ENCODE results near the gene PCDHB8. TPM values are rescaled to one million over a fixed set of nuclear protein-coding genes. Genes with fewer than 3 reads are reported as not detected.
"Not testable (repeated sequence)": the region's sequence is repeated elsewhere in the genome, so short reads cannot be mapped to it uniquely, and the experiment has no call there.

PCDHB8 gene
- total RNA-seq, result not detected

DNA sequence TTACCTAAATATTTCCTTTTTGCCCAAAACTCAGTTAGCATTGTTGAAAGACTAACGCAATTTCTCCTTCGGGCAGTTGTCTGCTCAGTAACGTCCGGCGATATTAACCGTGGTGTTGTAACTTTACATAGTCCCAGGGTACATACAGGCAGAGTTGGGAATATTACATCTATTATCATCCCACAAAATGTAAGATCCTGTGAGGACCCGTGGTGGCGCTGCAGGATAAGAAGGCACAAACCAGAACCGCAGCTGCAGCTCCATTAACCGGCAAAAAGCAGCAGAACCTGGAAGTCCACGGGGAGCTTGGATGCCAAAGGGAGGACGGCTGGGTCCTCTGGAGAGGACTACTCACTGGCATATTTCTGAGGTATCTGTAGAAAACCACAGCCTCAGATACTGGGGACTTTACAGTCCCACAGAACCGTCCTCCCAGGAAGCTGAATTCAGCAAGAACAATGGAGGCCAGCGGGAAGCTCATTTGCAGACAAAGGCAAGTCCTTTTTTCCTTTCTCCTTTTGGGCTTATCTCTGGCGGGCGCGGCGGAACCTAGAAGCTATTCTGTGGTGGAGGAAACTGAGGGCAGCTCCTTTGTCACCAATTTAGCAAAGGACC, at the start of gene PCDHB8:
Gene PCDHB8, plus strand, starts transcription at position 214 of the 615 bp plus-strand sequence. Its CDS starts 245 bp downstream, at position 459.
- Mint-ChIP-seq H3K9me3 (peaks cover 17 to 21% of the 10 kb centered on the region in 2 donors), H3K36me3 (peaks cover 19 to 25% of the 10 kb centered on the region in 2 donors)
- not testable (repeated sequence) for H3K27ac Mint-ChIP-seq; ATAC-seq; DNase-seq (ENCODE audit: low spot score in 2 of 2)

GRCh38 chr5:141135030-141135717, 42.4 kb upstream of the PCDHB8 start, which contains the start of gene PCDHB5:
TSS of gene PCDHB5 (plus strand) at chr5:141135206. CDS start at chr5:141135435, 229 bp downstream.
- Mint-ChIP-seq H3K36me3 (peaks cover 28 to 32% of the 10 kb centered on the region in 2 donors), H3K27ac (no peak within 1 kb of the TSS), H3K9me3 (peaks cover 13 to 31% of the 10 kb centered on the region in 2 donors)
- ATAC-seq, result no peak
- no peak for DNase-seq (ENCODE audit: low spot score in 2 of 2)

DNA sequence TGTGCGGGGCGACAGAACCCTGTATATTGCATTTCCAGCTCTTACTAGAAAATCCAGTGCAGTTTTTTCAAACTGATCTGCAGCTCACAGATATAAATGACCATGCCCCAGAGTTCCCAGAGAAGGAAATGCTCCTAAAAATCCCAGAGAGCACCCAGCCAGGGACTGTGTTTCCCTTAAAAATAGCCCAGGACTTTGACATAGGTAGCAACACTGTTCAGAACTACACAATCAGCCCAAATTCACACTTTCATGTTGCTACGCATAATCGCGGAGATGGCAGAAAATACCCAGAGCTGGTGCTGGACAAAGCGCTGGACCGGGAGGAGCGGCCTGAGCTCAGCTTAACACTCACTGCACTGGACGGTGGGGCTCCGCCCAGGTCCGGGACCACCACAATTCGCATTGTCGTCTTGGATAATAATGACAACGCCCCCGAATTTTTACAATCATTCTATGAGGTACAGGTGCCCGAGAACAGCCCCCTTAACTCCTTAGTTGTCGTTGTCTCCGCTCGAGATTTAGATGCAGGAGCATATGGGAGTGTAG, 41.8 kb upstream of the PCDHB8 start:
- Mint-ChIP-seq H3K27ac (no peak overlapping the region), H3K9me3 (peaks cover 13 to 31% of the 10 kb centered on the region in 2 donors), H3K36me3 (peaks cover 28 to 32% of the 10 kb centered on the region in 2 donors)
- ATAC-seq (no peak), DNase-seq (ENCODE audit: low spot score in 2 of 2) (no peak)

DNA sequence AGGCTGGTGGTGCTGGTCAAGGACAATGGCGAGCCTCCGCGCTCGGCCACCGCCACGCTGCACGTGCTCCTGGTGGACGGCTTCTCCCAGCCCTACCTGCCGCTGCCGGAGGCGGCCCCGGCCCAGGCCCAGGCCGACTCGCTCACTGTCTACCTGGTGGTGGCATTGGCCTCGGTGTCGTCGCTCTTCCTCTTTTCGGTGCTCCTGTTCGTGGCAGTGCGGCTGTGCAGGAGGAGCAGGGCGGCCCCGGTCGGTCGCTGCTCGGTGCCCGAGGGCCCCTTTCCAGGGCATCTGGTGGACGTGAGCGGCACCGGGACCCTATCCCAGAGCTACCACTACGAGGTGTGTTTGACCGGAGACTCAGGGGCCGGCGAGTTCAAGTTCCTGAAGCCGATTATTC, 40.2 kb upstream of the PCDHB8 start:
- not testable (repeated sequence) for ATAC-seq; DNase-seq (ENCODE audit: low spot score in 2 of 2); H3K27ac Mint-ChIP-seq
- Mint-ChIP-seq H3K36me3 (peaks cover 28 to 32% of the 10 kb centered on the region in 2 donors), H3K9me3 (peaks cover 13 to 31% of the 10 kb centered on the region in 2 donors)

GRCh38 chr5:141149812-141150211, 27.8 kb upstream of the PCDHB8 start, which contains the start of gene PCDHB6:
TSS of gene PCDHB6 (plus strand) at chr5:141150057. CDS start at chr5:141150258, 201 bp downstream.
- Mint-ChIP-seq H3K9me3 (peaks cover 14% of the 10 kb centered on the region in 2 donors), H3K27ac (no peak within 1 kb of the TSS), H3K36me3 (peaks cover 28 to 30% of the 10 kb centered on the region in 2 donors)
- ATAC-seq, result no peak
- no peak for DNase-seq (ENCODE audit: low spot score in 2 of 2)

GRCh38 chr5:141150224-141150992, 27.2 kb upstream of the PCDHB8 start:
- H3K27ac Mint-ChIP-seq, result no peak overlapping the region
- H3K36me3 Mint-ChIP-seq, result peaks cover 30 to 31% of the 10 kb centered on the region in 2 donors
- peaks cover 14% of the 10 kb centered on the region in 2 donors for H3K9me3 Mint-ChIP-seq
- no peak for ATAC-seq
- no peak for DNase-seq (ENCODE audit: low spot score in 2 of 2)

- H3K27ac Mint-ChIP-seq, result no peak overlapping the region
- DNase-seq (ENCODE audit: low spot score in 2 of 2) (no peak), ATAC-seq (no peak)
- H3K36me3 Mint-ChIP-seq, result peaks cover 34 to 37% of the 10 kb centered on the region in 2 donors
- H3K9me3 Mint-ChIP-seq, result peaks cover 14 to 17% of the 10 kb centered on the region in 2 donors
Observed at GRCh38 chr5:141150993-141151325, 26.6 kb upstream of the PCDHB8 start.

- not testable (repeated sequence) for DNase-seq (ENCODE audit: low spot score in 2 of 2); ATAC-seq; H3K27ac Mint-ChIP-seq
- Mint-ChIP-seq H3K9me3 (peaks cover 17 to 23% of the 10 kb centered on the region in 2 donors), H3K36me3 (peaks cover 38 to 43% of the 10 kb centered on the region in 2 donors)
Observed at GRCh38 chr5:141151632-141152031, 26.0 kb upstream of the PCDHB8 start.

DNA sequence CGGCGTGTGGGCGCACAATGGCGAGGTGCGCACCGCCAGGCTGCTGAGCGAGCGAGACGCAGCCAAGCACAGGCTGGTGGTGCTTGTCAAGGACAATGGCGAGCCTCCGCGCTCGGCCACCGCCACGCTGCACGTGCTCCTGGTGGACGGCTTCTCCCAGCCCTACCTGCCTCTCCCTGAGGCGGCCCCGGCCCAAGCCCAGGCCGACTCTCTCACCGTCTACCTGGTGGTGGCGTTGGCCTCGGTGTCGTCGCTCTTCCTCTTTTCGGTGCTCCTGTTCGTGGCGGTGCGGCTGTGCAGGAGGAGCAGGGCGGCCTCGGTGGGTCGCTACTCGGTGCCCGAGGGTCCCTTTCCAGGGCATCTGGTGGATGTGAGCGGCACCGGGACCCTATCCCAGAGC, 25.5 kb upstream of the PCDHB8 start:
- Mint-ChIP-seq H3K9me3 (peaks cover 18 to 26% of the 10 kb centered on the region in 2 donors), H3K36me3 (peaks cover 43 to 48% of the 10 kb centered on the region in 2 donors)
- not testable (repeated sequence) for ATAC-seq; DNase-seq (ENCODE audit: low spot score in 2 of 2); H3K27ac Mint-ChIP-seq

DNA sequence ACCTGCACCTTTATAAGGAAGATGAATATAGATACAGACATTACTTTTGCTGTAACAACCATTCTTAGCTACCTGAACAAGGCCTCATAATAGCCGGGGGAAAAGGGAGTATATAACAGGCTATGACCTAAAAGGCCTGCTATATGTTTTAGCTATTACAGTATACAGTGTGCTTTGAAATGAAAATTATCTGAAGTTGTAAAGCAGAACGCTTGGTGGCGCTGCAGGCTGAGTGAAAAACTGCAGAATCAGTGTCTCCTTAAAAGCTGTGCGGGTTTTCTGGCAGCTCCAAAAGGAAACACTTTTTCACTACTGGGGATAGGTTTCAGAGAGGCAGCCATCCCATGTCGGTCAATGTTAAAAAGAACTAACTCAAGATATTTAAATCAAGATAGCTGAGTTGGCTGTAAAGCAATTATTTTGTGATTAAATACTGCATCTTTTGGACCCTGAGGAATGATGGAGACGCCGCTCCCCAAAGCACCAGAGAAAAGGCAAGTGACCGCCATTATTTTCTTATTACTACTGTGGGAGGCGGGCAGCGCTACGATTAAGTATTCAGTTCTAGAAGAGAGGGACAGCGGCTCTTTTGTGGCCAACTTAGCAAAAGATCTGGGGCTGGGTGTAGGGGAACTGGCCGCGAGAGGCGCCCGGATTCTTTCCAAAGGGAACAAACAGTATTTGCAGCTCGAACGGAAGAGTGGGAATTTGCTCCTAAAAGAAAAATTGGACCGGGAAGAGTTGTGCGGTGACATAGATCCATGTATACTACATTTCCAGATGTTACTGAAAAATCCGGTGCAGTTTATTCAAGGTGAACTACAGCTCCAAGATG, 21.8 kb upstream of the PCDHB8 start:
- DNase-seq (ENCODE audit: low spot score in 2 of 2) (no peak), ATAC-seq (no peak)
- Mint-ChIP-seq H3K36me3 (peaks cover 40 to 49% of the 10 kb centered on the region in 2 donors), H3K9me3 (peaks cover 20 to 22% of the 10 kb centered on the region in 2 donors), H3K27ac (no peak overlapping the region)

- ATAC-seq; DNase-seq (ENCODE audit: low spot score in 2 of 2); H3K27ac Mint-ChIP-seq: not testable (repeated sequence)
- peaks cover 30 to 35% of the 10 kb centered on the region in 2 donors for H3K36me3 Mint-ChIP-seq
- peaks cover 12 to 21% of the 10 kb centered on the region in 2 donors for H3K9me3 Mint-ChIP-seq
Observed at GRCh38 chr5:141157356-141157755, 20.2 kb upstream of the PCDHB8 start.

DNA sequence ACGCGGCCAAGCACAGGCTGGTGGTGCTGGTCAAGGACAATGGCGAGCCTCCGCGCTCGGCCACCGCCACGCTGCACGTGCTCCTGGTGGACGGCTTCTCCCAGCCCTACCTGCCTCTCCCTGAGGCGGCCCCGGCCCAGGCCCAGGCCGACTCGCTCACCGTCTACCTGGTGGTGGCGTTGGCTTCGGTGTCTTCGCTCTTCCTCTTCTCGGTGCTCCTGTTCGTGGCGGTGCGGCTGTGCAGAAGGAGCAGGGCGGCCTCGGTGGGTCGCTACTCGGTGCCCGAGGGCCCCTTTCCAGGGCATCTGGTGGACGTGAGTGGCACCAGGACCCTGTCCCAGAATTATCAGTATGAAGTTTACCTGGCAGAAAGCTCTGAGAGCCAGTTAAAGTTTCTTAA, 19.7 kb upstream of the PCDHB8 start:
- DNase-seq (ENCODE audit: low spot score in 2 of 2); H3K27ac Mint-ChIP-seq; ATAC-seq: not testable (repeated sequence)
- H3K9me3 Mint-ChIP-seq, result peaks cover 9 to 18% of the 10 kb centered on the region in 2 donors
- H3K36me3 Mint-ChIP-seq, result peaks cover 26 to 30% of the 10 kb centered on the region in 2 donors

DNA sequence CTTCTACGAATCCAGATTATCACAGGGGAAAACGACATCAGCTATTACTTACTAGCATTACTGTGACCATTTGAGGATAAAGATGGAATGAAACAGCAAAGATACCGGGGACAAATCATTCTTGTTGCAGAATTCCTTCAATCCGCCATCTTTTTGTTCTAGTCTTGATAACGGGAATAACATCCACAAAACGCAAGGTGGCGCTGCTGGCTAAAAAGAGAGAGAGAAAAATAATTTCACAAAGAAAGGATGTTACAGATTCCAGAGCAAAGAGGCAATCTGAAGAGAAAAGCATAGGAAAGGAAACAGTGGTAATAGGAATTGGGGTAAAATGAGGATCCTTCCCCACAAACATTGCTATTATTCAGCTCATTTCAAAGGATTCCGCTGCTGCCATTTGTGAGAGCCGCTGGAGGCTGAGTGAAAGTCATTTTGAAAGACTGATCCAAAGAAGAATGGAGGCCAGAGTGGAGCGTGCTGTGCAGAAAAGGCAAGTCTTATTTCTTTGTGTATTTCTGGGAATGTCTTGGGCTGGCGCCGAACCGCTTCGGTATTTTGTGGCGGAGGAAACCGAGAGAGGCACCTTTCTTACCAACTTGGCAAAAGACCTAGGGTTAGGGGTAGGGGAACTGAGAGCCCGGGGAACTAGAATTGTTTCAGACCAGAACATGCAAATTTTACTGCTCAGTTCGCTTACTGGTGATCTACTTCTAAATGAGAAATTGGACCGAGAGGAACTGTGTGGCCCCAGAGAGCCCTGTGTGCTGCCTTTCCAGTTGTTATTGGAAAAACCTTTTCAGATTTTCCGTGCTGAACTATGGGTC, 5.0 kb upstream of the PCDHB8 start, which contains the start of gene PCDHB7:
Gene PCDHB7, plus strand, starts transcription at position 264 of the 824 bp plus-strand sequence. Its CDS starts 192 bp downstream, at position 456.
- no peak within 1 kb of the TSS for H3K27ac Mint-ChIP-seq
- DNase-seq (ENCODE audit: low spot score in 2 of 2), result peak in 1 of 2 donors; percentile 22
- H3K9me3 Mint-ChIP-seq, result peaks cover 14 to 18% of the 10 kb centered on the region in 2 donors
- ATAC-seq, result no peak
- H3K36me3 Mint-ChIP-seq, result peaks cover 11 to 24% of the 10 kb centered on the region in 2 donors

DNA sequence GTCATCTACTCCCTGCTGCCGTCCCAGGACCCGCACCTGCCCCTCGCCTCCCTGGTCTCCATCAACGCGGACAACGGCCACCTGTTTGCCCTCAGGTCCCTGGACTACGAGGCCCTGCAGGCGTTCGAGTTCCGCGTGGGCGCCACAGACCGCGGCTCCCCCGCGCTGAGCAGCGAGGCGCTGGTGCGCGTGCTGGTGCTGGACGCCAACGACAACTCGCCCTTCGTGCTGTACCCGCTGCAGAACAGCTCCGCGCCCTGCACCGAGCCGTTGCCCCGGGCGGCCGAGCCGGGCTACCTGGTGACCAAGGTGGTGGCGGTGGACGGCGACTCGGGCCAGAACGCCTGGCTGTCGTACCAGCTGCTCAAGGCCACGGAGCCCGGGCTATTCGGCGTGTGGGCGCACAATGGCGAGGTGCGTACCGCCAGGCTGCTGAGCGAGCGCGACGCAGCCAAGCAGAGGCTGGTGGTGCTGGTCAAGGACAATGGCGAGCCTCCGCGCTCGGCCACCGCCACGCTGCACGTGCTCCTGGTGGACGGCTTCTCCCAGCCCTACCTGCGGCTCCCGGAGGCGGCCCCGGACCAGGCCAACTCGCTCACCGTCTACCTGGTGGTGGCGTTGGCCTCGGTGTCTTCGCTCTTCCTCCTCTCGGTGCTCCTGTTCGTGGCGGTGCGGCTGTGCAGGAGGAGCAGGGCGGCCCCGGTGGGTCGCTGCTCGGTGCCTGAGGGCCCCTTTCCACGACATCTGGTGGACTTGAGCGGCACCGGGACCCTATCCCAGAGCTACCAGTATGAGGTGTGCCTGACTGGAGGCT, 3.1 kb upstream of the PCDHB8 start:
- Mint-ChIP-seq H3K9me3 (peaks cover 13 to 14% of the 10 kb centered on the region in 2 donors), H3K36me3 (peaks cover 7 to 18% of the 10 kb centered on the region in 2 donors)
- not testable (repeated sequence) for ATAC-seq; DNase-seq (ENCODE audit: low spot score in 2 of 2); H3K27ac Mint-ChIP-seq
